Globus pallidus (tissue), 1 donor: ENCODE results near the gene ZFR2.

Experiments used
- DNase-seq: peaks from one replicate; pipeline ENCODE4 v3.0.0-alpha.2; 2015; ENCODE audit warnings: low spot score

ZFR2 gene

GRCh38 chr19:3788996-3789778 lies 79.7 kb downstream of the ZFR2 start:
- no peak for DNase-seq

GRCh38 chr19:3785938-3786824 lies 82.7 kb downstream of the ZFR2 start, which contains the start of gene MATK:
Gene MATK, minus strand, starts transcription at chr19:3786381. Its CDS starts 1,246 bp downstream, at chr19:3785135.
- no peak for DNase-seq

- DNase-seq, result no peak
Observed at GRCh38 chr19:3785451-3785937, 83.3 kb downstream of the ZFR2 start.

- DNase-seq, result no peak
Observed at GRCh38 chr19:3784607-3785450, 84.0 kb downstream of the ZFR2 start.

GRCh38 chr19:3783660-3784584 lies 84.9 kb downstream of the ZFR2 start:
- DNase-seq, result no peak

- DNase-seq, result no peak
Observed at GRCh38 chr19:3782903-3783302, 85.9 kb downstream of the ZFR2 start.

GRCh38 chr19:3782330-3782729 lies 86.5 kb downstream of the ZFR2 start:
- no peak for DNase-seq

GRCh38 chr19:3781603-3782002 lies 87.2 kb downstream of the ZFR2 start:
- no peak for DNase-seq

GRCh38 chr19:3780786-3781304 lies 88.0 kb downstream of the ZFR2 start:
- DNase-seq, result no peak

GRCh38 chr19:3778899-3779723 lies 89.7 kb downstream of the ZFR2 start:
- no peak for DNase-seq

GRCh38 chr19:3778104-3778867 lies 90.6 kb downstream of the ZFR2 start:
- no peak for DNase-seq

GRCh38 chr19:3776479-3777040 lies 92.3 kb downstream of the ZFR2 start:
- no peak for DNase-seq

- no peak for DNase-seq
Observed at GRCh38 chr19:3775831-3776230, 93.0 kb downstream of the ZFR2 start.

GRCh38 chr19:3775374-3775711 lies 93.5 kb downstream of the ZFR2 start:
- no peak for DNase-seq

GRCh38 chr19:3774621-3775373 lies 94.0 kb downstream of the ZFR2 start:
- no peak for DNase-seq

GRCh38 chr19:3773814-3774515 lies 94.9 kb downstream of the ZFR2 start:
- no peak for DNase-seq

GRCh38 chr19:3771906-3772455 lies 96.9 kb downstream of the ZFR2 start, which contains the start of gene RAX2:
Gene RAX2, minus strand, starts transcription at chr19:3772228. Its CDS starts 486 bp downstream, at chr19:3771742.
- no peak for DNase-seq
